HG02973 (cell line): ENCODE results near the gene ACSS3.
"Not testable (repeated sequence)": the region's sequence is repeated elsewhere in the genome, so short reads cannot be mapped to it uniquely, and the experiment has no call there.

Experiments used
- ATAC-seq: cut with Tn5 transposase; IDR thresholded peaks from one replicate; pipeline ENCODE4 v1.9.1; 2021; ENCODE audit warnings: moderate library complexity; ENCODE audit not compliant: unreplicated experiment

ACSS3 gene

GRCh38 chr12:81166790-81167189 is 88.9 kb downstream of the ACSS3 start:
- no peak for ATAC-seq

GRCh38 chr12:81167694-81168093 is 89.8 kb downstream of the ACSS3 start:
- no peak for ATAC-seq

- no peak for ATAC-seq
Measured at GRCh38 chr12:81168445-81168844, 90.6 kb downstream of the ACSS3 start.

DNA sequence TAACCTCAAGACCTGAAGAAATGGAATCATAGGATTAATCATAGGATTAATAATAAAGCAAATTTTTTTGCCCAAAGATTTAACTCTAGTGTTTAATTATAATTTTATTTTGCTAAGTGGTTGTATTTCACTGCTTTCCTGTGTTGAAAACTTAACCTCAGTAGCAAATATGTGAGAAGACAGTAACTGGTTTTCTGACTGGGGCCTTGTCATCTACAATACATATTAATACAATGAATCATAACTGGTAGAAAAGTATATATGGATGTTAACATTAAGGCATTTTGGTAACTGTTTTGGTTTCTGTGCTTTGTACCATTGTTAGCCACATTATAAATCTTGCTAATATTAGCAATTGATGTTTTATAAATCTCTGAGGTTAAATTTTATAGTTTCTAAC is 92.2 kb downstream of the ACSS3 start:
- no peak for ATAC-seq

DNA sequence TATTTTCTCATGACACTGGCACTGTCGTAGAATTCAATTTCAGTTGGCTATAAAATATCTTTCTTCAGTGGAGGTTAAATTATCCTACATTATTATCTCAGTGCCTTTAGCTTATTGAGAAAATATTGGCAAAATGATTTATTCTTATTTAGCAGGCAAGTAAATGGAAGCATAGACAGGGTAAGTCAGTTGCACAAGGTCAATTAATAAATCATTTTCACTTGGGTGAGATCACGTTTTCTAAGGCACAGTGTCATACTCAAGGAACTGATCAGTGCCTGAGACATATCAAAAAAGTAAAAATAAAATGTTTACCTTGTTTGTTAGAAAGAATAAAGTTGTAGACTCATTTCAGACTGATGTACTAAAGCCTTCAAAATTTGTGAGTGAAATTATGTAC is 95.0 kb downstream of the ACSS3 start:
- no peak for ATAC-seq

DNA sequence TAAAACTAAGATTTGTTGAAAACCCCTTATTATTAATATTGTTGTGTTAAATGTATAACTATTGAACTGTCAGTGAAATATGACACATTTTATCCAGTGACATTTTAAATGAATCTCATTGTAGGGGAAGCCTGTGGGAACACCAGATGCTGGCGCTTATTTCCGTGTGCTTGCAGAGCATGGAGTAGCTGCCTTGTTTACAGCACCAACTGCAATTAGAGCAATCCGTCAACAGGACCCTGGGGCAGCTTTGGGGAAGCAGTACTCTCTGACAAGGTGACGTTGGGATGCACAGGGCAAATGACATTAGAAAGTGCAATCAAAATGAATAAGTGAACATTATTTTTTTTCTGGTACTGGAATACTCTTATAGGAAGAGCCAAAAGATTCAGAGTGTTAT is 96.8 kb downstream of the ACSS3 start:
- ATAC-seq, result no peak

GRCh38 chr12:81176796-81177195 is 98.9 kb downstream of the ACSS3 start:
- ATAC-seq, result no peak

GRCh38 chr12:81181691-81182090 is 103.8 kb downstream of the ACSS3 start:
- no peak for ATAC-seq

DNA sequence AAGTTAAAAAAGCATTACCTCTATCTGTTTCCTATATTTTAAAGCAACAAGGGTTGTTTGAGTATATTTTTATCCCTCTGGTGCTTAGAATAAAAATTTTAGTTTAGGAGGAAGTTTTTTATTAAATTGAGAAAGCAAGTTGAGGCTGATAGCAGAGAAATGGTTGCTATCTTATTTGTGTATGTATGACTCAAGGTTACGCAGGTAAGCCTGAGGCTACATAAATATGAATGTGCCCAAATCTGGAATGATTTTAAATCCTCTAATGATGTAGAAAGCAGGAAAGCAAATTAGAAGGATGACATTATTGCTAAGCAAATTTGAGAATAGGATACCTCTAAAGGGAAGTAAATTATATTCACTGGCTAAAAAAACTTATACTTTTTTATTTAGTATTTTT is 109.8 kb downstream of the ACSS3 start:
- ATAC-seq, result no peak

DNA sequence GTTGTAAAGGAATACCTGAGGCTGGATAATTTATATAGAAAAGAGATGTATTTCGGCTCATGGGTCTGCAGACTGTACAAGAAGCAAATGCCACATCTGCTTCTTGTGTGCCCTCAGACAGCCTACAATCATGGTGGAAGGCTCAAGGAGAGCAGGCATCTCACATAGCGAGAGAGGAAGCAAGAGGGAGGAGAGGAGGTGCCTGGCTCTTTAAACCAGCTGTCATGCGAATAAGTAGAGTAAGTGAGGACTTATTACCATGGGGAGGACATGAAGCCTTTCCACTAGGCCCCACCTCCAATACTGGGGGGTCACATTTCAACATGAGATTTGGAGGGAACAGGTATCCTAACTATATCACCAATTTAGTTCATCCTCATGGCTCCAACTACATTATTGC is 118.7 kb downstream of the ACSS3 start:
- no peak for ATAC-seq

DNA sequence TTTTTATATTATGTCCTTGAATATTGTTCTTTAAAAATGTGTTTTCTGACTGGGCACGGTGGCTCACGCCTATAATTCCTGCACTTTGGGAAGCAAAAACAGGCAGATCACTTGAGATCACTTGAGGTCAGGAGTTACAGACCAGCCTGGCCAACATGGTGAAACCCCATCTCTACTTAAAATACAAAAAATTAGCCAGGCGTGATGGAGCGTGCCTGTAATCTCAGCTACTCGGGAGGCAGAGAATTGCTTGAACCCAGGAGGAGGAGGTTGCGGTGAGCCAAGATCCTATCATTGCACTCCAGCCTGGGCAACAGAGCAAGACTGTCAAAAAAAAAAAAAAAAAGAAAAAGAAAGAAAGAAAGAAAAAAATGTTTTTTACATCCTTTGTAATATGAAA is 122.7 kb downstream of the ACSS3 start:
- not testable (repeated sequence) for ATAC-seq

- ATAC-seq, result no peak
Measured at GRCh38 chr12:81203671-81204204, 125.9 kb downstream of the ACSS3 start.

- no peak for ATAC-seq
Measured at GRCh38 chr12:81205416-81205815, 127.5 kb downstream of the ACSS3 start.

GRCh38 chr12:81206429-81206828 is 128.6 kb downstream of the ACSS3 start:
- no peak for ATAC-seq

- ATAC-seq, result no peak
Measured at GRCh38 chr12:81207173-81207572, 129.3 kb downstream of the ACSS3 start.

- ATAC-seq, result no peak
Measured at GRCh38 chr12:81207664-81208063, 129.8 kb downstream of the ACSS3 start.

DNA sequence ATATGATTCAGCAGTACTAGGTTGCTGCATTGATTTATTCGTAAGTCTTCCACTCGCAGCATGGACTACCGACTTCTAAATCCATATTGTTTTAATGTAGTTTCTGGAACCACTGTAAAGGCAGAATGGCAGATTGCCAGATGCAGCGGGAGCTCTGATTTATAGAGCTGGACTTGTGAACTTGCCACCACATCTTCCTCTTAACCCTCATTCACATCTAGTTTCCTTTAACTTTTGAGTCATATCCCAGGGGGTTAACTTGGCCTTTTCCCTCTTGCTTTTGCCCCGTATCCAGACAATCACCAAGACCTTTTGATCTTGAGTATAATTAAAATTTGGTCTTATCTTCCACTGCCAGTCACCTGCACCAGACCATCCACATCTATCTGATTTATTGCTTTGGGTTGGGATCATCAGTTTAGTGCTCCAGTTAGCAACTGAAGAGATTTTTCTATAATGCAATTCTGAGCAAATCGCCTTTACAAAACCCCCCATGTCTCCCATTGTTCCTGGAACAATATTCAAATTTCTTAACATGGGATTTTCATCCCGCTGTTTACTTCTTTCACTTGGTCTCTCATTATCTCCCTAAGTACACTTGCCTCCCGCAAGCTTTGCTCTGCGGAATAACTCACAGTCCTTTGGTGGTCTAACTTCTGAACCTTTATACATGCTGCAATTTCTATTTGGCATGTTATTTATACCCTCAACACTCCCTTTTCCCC is 130.5 kb downstream of the ACSS3 start:
- no peak for ATAC-seq

GRCh38 chr12:81209012-81209411 is 131.1 kb downstream of the ACSS3 start:
- ATAC-seq, result no peak

- ATAC-seq, result not testable (repeated sequence)
Measured at GRCh38 chr12:81209772-81210225, 131.9 kb downstream of the ACSS3 start.

DNA sequence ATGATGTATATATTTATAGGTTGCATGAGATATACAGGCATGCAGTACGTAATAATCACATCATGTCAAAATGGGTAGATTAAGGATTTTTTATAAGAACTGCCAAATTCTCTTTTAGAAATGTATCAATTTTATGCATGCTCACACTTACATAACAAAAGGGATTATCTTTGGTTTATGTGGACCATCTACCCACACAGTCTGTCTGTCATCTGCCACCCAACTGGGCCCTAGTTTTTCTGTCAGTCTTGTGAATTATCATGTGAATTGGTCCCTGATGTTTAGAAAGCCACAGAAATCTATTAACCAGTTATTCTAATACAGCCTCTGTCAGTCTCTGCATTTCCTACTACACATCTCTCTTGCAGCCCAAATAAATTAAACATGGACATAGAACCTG is 133.4 kb downstream of the ACSS3 start:
- no peak for ATAC-seq

DNA sequence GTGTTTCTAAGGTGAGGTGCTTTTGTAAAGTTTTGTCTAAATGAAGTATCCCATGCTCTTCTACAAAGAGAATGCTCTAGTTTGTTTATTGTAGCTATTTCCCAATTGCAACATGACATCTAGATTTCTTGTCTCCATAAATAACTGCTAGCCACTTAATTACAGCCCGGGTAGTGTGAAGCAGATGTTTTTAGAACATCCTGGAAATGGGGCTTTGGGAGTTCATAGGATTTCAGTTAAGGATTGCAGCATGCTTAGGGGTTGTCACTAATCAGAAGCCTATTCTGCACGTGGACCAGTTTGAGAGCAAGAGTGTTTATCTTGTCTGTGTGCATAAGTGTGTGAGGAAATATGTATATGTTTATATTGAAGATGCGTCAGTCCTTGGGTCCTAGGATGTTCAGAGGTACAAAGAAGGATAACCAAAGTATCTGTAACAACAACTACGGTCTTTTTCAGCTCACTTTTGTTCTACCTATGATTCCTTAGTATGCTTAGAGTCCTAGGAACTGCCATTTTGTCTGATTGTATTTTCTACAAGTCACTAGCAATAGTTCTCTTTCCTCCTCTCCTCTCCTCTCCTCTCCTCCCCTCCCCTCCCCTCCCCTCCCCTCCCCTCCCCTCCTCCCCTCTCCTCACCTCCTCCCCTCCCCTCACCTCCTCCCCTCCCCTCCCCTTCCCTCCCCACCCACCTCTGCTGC is 135.3 kb downstream of the ACSS3 start:
- no peak for ATAC-seq

- no peak for ATAC-seq
Measured at GRCh38 chr12:81216739-81217138, 138.9 kb downstream of the ACSS3 start.
